ENCODE measurements around the gene RAC2.

- TF ChIP-seq, protein P1, sequence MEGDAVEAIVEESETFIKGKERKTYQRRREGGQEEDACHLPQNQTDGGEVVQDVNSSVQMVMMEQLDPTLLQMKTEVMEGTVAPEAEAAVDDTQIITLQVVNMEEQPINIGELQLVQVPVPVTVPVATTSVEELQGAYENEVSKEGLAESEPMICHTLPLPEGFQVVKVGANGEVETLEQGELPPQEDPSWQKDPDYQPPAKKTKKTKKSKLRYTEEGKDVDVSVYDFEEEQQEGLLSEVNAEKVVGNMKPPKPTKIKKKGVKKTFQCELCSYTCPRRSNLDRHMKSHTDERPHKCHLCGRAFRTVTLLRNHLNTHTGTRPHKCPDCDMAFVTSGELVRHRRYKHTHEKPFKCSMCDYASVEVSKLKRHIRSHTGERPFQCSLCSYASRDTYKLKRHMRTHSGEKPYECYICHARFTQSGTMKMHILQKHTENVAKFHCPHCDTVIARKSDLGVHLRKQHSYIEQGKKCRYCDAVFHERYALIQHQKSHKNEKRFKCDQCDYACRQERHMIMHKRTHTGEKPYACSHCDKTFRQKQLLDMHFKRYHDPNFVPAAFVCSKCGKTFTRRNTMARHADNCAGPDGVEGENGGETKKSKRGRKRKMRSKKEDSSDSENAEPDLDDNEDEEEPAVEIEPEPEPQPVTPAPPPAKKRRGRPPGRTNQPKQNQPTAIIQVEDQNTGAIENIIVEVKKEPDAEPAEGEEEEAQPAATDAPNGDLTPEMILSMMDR (IDR thresholded peaks at IDR 0.05; ENCODE audit: low read length): peak; percentile 94
- no peak for TF ChIP-seq EZH2 (IDR thresholded peaks at IDR 0.05; ENCODE audit: borderline replicate concordance, low read length)
Observed at GRCh38 chr22:37260901-37261336, 16.9 kb upstream of the RAC2 start.
